HG03095 (cell line): ENCODE results near the gene NARS2.
"Not testable (repeated sequence)": the region's sequence is repeated elsewhere in the genome, so short reads cannot be mapped to it uniquely, and the experiment has no call there.

Source experiments
- ATAC-seq: cut with Tn5 transposase; IDR thresholded peaks from one replicate; pipeline ENCODE4 v1.9.1; 2021; ENCODE audit warnings: moderate library complexity; ENCODE audit not compliant: unreplicated experiment

The NARS2 gene

GRCh38 chr11:78577495-78577894 lies 2.8 kb upstream of the NARS2 start:
- no peak for ATAC-seq

DNA sequence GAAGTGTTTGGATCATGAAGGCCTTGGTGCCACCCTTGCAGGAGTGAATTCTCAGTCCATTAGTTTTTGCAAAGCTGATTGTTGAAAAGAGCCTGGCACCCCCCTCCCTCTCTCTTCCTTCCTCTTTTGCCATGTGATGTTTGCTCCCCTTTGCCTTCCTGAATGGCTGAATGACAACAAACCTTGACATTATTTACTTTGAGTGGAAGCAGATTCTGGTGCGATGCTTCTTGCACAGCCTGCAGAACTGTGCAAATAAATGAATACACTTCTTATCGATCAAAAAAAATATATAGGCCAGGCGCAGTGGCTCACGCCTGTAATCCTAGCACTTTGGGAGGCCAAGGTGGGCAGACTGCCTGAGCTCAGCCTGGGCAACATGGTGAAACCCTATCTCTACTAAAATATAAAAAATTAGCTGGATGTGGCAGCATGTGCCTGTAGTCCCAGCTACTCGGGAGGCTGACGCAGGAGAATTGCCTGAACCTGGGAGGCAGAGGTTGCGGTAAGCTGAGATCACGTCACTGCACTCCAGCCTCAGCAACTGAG lies 2.0 kb upstream of the NARS2 start:
- ATAC-seq, result no peak

DNA sequence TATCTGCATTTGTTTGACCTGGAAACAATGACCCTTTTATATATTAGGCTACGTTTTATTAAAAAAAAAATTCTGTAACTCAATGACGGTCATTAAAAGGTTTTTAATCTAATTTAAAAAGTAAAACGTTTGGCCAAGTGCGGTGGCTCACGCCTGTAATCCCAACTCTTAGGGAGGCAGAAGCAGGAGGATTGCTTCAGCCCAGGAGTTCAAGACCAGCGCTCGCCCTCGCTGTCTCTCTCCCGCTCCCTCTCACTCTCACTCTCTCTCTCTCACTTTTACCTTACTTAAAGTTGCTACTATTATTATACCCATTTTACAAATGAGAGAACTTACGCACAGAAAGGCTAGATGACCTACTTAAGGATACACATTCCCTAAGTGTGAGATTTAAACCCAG lies 814 bp upstream of the NARS2 start:
- no peak for ATAC-seq

GRCh38 chr11:78573681-78574080 lies 983 bp downstream of the NARS2 start:
- no peak for ATAC-seq

DNA sequence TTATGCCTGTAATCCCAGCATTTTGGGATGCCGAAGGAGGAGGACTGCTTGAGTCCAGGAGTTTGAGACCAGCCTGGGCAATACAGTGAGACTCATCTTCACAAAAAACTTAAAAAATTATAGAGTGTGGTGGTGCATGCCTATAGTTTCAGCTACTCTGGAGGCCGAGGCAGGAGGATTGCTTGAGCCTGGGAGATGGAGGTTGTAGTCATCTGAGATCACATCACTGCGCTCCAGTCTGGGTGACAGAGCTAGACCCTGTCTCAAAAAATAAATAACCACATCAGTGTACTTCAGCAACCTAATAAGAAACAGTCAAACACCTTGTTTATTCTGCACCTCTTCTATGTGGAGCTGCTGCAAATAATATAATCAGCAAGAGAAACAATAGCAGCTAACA lies 1.4 kb downstream of the NARS2 start:
- no peak for ATAC-seq

GRCh38 chr11:78572394-78572793 lies 2.3 kb downstream of the NARS2 start:
- no peak for ATAC-seq

- no peak for ATAC-seq
Observed at GRCh38 chr11:78570031-78570430, 4.6 kb downstream of the NARS2 start.

DNA sequence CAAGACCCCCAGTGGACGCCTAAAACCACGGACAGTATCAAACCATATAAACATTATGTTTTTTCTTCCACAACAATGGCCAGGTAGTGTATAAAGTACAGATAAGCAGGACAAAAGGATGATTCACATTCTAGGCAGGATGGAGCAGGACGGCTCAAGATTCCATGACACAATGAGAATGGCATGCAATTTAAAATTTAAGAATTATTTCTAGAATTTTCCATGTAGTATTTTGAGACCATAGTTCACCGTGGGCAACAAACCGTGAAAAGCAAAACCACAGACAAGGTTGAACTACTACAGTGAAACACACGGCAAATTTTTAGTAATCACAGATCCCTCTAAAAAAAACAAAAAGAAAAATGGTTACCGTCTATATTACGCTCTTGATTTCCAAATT lies 7.5 kb downstream of the NARS2 start:
- ATAC-seq, result no peak

DNA sequence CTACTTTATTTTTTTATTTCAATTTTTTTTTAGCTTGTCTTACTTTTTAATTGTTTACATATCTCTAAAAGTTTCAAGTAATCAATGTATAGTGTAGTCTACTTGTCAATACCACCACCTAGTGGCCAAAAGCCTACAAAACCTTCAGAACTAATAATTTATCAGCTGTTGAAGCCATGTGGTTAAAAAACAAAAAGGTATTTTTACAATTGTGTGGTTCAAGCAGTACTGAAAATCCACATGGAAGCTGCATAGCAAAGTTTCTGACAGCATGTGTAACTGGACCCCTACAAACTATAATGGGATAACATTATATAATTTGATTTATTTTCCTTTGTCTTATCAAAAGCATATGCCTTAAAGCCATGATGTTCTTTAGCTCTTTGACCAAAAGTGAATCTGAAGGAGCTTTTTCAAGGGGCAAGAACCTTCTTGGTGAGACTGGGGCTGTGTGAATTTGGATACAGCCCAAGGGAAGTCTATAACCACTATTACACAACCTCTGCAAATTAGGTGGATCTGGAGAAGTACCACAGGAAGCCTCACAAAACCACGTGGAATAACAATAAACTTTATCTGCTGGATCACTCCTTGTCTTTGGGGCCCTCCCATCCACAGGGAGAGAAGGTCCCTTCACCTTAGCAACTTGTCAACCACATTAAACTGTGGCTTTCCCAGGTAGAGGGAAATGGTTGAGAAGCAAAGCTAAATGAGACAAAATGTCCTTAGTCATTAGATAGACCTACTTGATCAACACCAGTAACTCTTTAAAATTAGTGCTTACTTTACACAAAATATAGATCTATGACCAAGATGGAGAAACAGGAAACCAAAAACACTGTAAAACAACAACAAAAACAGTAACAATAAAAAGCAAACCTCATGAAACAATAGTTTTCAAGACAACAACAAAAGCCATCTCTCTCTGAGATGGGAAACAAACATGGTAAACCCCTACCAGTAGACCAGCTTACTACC lies 9.9 kb downstream of the NARS2 start:
- no peak for ATAC-seq

DNA sequence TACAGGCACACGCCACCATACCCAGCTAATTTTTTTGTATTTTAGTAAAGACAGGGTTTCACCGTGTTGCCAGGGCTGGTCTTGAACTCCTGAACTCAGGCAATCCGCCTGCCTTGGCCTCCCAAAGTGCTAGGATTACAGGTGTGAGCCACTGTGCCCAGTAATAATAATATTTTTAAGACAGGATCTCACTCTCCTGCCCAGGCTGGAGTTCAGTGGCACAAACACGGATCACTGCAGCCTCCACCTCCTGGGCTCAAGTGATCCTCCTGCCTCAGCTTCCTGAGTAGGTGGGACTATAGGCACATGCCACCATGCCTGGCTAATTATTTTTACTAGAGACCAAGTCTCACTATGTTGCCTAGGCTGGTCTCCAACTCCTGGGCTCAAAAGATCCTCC lies 10.6 kb downstream of the NARS2 start:
- not testable (repeated sequence) for ATAC-seq

DNA sequence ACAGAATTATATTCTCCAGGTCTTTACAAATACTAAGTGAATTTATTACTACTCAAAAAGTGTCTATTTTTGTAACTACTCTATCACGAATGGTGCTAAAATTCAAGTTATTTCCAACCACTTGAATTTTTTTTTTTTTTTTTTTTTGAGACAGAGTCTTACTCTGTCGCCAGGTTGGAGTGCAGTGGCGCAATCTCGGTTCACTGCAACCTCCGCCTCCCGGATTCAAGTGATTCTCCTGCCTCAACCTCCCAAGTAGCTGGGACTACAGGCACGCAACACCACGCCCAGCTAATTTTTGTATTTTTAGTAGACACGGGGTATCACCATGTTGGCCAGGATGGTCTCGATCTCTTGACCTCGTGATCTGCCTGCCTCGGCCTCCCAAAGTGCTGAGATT lies 11.6 kb downstream of the NARS2 start:
- not testable (repeated sequence) for ATAC-seq

- ATAC-seq, result no peak
Observed at GRCh38 chr11:78562398-78562797, 12.3 kb downstream of the NARS2 start.

- no peak for ATAC-seq
Observed at GRCh38 chr11:78560826-78561484, 13.7 kb downstream of the NARS2 start.

- ATAC-seq, result peak; percentile 65
Observed at GRCh38 chr11:78560153-78560552, 14.5 kb downstream of the NARS2 start.

DNA sequence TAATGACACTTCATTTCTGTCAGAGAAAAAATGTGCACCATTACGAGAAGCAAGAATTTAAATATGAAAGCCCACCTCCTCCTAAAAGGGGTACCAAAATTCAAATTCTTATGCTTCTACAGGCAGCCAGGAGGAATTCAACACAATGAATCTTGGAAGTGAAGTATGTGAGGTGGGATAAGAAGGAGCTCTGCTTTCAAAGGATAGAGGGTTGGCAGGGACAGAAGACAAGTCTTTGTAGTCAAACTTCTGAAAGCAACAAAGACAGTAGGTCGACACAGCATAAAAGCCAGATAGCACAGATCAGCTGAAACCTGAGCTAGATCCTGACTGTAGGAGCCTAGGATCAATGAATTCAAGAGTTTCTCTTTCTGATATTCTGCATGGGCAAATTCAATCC lies 17.4 kb downstream of the NARS2 start:
- ATAC-seq, result no peak

GRCh38 chr11:78555592-78555991 lies 19.1 kb downstream of the NARS2 start:
- no peak for ATAC-seq

- ATAC-seq, result no peak
Observed at GRCh38 chr11:78552881-78553280, 21.8 kb downstream of the NARS2 start.

GRCh38 chr11:78552139-78552538 lies 22.5 kb downstream of the NARS2 start:
- not testable (repeated sequence) for ATAC-seq

DNA sequence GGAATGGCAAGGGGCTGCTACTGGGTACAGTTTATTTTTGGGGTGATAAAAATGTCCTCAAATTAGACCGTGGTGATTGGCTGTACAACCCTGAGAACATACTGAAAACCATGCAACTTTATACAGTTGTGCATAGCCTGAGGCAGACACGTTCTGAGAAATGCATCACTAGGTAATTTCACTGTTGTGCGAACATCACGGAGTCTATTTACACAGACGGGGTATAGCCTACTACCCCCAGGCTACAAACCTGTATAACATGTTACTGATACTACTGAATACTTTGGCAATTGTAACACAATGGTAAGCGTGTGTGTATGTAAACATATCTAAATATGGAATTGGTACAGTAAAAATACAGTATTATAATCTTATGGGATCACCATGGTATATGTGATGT lies 23.6 kb downstream of the NARS2 start:
- ATAC-seq, result no peak

DNA sequence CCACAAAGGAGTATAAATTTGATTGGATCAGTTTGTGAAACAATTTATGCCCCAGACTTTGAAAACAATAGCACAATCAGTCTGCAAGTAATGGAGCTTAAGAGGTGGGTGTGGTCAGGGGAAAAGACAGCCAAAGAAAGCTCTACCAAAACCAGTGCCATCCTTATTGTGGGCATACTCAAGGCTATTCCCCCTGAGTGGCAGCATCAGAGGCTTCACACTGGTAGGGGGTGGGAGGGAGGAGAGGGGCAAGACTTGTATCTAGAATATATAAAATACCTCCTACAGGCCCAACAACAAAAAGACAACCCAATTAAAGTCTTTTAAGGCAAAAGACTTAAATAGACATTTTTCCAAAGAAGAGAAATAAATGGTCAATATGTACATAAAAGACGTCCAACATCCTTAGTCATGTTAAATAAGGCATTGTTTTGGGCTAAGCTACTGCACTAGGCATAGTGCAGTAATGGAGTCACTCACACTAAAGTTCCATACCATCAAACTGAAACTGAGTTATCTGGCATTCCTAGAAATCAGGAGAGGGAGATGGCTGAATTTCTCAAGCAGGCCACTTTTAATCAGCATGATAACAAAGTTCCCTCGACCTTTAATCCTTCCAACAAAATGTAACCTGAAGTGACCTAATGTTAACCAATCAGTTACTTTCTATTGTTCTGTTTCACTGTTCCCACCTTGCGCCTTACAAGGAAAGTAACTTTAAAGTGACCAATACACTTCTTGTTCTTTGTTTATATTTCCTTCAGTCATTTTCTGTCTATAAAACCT lies 24.8 kb downstream of the NARS2 start:
- ATAC-seq, result no peak

- ATAC-seq, result no peak
Observed at GRCh38 chr11:78548911-78549590, 25.6 kb downstream of the NARS2 start.
